Neuron (in vitro differentiated cells): Measurements from ENCODE around the gene TMEM233.
"Not testable (repeated sequence)": the region's sequence is repeated elsewhere in the genome, so short reads cannot be mapped to it uniquely, and the experiment has no call there.

ENCODE experiments used
- H2AFZ ChIP-seq: one replicate; pipeline ENCODE4 v1.6.1; 2013; ENCODE audit warnings: low read depth, mild to moderate bottlenecking, inconsistent platforms, low read length, moderate library complexity
- H3K27me3 ChIP-seq: one replicate; pipeline ENCODE4 v1.6.1; 2013; ENCODE audit warnings: low read length; ENCODE audit not compliant: insufficient read depth
- H3K36me3 ChIP-seq: one replicate; pipeline ENCODE4 v1.6.1; 2013; ENCODE audit warnings: low read length; ENCODE audit not compliant: insufficient read depth
- H3K4me1 ChIP-seq: one replicate; pipeline ENCODE4 v1.6.1; 2013; ENCODE audit warnings: low read length; ENCODE audit not compliant: insufficient read depth
- H3K4me3 ChIP-seq: 2 replicates; pipeline ENCODE4 v1.5.1; 2013; ENCODE audit warnings: mild to moderate bottlenecking, low read length, moderate library complexity
- H3K9me3 ChIP-seq: one replicate; pipeline ENCODE4 v1.6.1; 2013; ENCODE audit warnings: low read length

Gene TMEM233

DNA sequence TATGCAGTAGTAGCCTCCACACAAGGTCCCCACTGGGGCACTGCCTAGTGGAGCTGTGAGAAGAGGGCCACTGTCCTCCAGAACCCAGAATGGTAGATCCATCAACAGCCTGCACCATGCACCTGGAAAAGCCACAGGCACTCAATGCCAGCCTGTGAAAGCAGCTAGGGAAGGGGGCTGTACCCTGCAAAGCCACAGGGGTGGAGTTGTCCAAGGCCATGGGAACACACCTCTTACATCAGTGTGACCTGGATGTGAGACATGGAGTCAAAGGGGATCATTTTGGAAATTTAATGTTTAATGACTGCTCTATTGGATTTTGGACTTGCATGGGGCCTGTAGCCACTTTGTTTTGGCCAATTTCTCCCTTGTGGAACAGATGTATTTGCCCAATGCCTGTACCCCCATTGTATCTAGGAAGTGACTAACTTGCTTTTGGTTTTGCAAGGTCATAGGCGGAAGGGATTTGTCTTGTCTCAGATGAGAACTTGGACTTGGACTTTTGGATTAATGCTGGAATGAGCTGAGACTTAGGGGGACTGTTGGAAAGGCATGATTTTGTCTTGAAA, 24.8 kb downstream of the TMEM233 start:
- H3K36me3 ChIP-seq, H3K4me1 ChIP-seq, H2AFZ ChIP-seq, H3K9me3 ChIP-seq, H3K4me3 ChIP-seq, H3K27me3 ChIP-seq: not testable (repeated sequence)

DNA sequence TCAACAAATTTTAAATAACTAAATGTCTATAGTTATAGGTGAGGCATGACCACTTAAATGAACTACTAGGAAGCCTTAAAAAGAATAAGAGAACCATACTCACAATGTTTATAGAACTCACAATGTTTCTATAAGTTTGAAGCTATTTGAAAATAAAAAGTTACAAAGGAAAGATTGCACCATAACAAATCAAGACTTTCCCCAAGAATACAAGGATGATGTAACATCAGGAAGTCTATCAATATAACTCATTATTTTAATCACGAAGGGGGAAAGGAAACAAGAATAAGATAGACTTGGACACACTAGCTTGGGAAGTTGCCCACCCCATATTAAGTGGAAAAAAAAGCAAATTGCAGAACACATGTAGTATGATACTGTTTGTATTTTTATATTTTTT, 26.9 kb downstream of the TMEM233 start:
- Histone ChIP-seq H2AFZ (no peak overlapping the region), H3K4me3 (no peak overlapping the region), H3K9me3 (no peaks in the 10 kb centered on the region), H3K4me1 (no peaks in the 10 kb centered on the region), H3K36me3 (no peaks in the 10 kb centered on the region), H3K27me3 (peaks cover 11% of the 10 kb centered on the region)

DNA sequence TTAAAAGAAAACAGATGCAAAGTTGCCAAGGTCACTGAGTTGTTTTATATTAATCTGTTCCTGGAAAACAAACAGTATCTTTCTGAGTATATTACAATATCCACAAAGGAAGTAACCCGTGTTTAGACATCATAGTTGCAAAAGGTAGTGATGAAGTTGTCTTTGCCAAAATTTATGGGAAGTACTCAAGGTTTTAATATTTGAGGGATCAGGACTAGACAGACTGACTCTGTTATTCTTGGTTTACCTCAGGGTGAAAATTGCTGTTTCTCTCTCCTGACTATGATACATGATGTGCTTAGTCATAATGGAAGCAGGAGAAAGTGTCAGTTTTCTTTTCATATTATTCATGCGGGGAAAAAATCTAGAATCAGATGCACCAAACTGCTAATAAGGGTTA, 28.3 kb downstream of the TMEM233 start:
- peaks cover 14% of the 10 kb centered on the region for H3K27me3 ChIP-seq
- no peaks in the 10 kb centered on the region for H3K36me3 ChIP-seq
- no peak overlapping the region for H2AFZ ChIP-seq
- no peak overlapping the region for H3K4me3 ChIP-seq
- H3K4me1 ChIP-seq: no peaks in the 10 kb centered on the region
- H3K9me3 ChIP-seq: no peaks in the 10 kb centered on the region

GRCh38 chr12:119624966-119625365, 31.4 kb downstream of the TMEM233 start:
- Histone ChIP-seq H3K36me3 (no peaks in the 10 kb centered on the region), H3K4me1 (no peaks in the 10 kb centered on the region), H2AFZ (no peak overlapping the region), H3K4me3 (no peak overlapping the region), H3K9me3 (no peaks in the 10 kb centered on the region), H3K27me3 (peaks cover 16% of the 10 kb centered on the region)

DNA sequence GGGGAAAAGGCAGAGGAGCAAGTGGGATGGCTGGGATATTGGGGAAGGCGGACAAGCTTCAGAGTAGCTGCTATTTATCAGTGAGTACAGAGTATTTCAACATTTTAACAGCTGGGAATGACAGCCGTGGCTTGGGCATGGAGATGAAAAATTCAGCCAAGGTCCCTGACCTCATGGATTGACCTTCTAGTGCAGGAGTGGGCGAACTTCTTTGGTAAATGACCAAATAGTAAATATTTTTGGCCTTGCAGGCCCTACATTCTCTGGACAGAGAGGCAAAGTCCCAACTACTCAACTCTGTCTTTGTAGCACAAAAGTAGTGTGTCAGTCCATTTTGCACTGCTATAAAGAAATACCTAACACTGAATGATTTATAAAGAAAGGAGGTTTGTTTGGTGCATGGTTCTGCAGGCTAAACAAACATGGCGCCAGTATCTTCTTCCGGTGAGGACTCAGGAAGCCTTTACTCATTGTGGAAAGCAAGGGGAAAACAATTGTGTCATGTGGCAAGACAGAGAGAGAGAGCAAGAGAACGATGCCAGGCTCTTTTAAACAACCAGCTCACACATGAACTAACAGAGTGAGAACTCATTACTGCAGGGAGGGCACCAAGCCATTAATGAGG, 33.6 kb downstream of the TMEM233 start:
- Histone ChIP-seq H3K4me3 (no peak overlapping the region), H3K27me3 (peaks cover 16% of the 10 kb centered on the region), H3K4me1 (no peaks in the 10 kb centered on the region)

DNA sequence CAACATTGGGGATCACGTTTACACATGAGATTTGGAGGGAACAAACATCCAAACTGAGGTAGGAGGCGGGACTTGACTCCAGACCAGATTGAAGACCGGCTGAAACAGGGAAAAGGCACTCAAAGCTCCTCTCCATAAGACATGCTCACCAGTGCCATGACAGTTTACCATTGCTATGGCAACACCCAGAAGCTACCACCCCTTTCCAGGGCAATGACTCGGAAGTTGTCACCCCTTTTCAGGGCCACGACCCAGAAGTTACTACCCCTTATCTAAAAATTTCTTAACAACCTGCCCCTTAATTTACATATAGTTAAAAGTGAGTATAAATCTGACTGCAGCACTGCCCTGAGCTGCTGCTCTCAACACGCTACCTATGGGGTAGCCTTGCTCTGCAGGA, 34.1 kb downstream of the TMEM233 start:
- H3K36me3 ChIP-seq: no peaks in the 10 kb centered on the region
- H3K4me1 ChIP-seq: no peaks in the 10 kb centered on the region
- H3K9me3 ChIP-seq: no peaks in the 10 kb centered on the region
- H3K4me3 ChIP-seq: no peak overlapping the region
- H3K27me3 ChIP-seq: peaks cover 13% of the 10 kb centered on the region
- no peak overlapping the region for H2AFZ ChIP-seq

More for the DNA sequence above, 33.6 kb downstream of the TMEM233 start:
- Histone ChIP-seq H3K9me3 (no peaks in the 10 kb centered on the region), H2AFZ (no peak overlapping the region), H3K36me3 (no peaks in the 10 kb centered on the region)

DNA sequence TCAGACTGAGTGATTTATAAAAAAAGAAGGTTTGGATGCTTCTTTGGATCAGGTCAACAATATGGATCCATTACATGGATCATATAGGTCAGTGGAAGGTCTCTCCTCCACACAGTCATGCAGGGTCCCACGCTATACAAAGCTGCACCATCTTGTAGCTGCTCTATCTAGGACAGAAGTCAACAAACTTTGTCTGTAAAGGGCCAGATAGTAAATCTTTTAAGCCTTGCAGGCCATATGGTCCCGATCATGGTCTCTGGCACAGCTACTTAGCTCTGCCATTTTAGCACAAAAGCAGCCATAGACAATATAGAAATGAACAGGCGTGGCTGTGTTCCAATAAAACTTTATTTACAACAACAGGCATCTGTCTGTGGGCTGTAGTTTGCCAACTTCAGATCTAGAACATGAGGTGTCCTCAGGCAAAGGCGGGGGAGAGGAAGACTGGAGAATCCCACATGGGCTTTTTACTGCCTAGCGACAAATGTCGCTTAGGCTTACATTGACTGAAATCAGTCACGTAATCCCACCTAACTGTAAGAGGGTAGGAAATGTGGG, 36.7 kb downstream of the TMEM233 start:
- H3K4me3 ChIP-seq: no peak overlapping the region
- H3K9me3 ChIP-seq: no peaks in the 10 kb centered on the region
- H3K36me3 ChIP-seq: no peaks in the 10 kb centered on the region
- H3K4me1 ChIP-seq: no peaks in the 10 kb centered on the region
- no peak overlapping the region for H2AFZ ChIP-seq
- peaks cover 5% of the 10 kb centered on the region for H3K27me3 ChIP-seq

GRCh38 chr12:119630962-119631550, 37.5 kb downstream of the TMEM233 start:
- H2AFZ ChIP-seq: no peak overlapping the region
- H3K4me1 ChIP-seq: no peaks in the 10 kb centered on the region
- peaks cover 5% of the 10 kb centered on the region for H3K27me3 ChIP-seq
- no peaks in the 10 kb centered on the region for H3K36me3 ChIP-seq
- H3K4me3 ChIP-seq: no peak overlapping the region
- H3K9me3 ChIP-seq: no peaks in the 10 kb centered on the region

DNA sequence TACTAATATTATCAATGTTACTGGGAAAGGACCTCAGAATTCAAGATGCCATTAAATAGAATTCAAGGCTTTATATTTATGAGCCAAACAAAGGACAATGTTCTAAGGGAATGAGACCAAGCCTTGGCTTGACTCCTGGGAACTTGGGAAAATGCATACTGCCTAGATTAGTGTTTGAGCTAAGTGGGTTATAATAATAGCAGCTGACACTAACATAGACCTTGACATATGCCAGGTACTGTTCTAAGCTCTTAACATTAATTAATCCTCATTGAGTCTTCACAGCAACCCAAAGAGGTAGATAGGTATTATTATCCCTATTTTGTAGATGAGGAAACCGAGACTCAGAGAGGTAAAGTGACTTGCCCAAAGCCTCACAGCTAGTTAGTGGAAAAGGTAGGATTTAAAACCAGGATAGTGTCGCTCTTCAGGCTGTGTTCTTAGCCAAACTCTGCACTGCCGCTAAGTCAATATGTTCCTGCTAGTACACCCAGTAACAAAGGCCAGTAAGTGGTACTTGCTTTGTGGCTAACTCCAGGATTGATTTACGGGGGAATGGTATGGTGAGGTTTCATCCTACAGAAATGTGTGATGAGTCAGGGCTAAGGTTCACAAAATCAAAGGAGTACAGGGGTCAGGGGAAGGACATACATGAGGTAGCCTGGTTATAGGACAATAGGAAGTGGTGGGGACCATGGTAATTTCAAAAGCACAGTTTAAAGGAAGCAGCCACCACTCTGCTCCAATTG, 38.5 kb downstream of the TMEM233 start:
- Histone ChIP-seq H3K4me3 (no peak overlapping the region), H3K27me3 (no peaks in the 10 kb centered on the region), H3K9me3 (no peaks in the 10 kb centered on the region), H2AFZ (no peak overlapping the region), H3K4me1 (no peaks in the 10 kb centered on the region), H3K36me3 (no peaks in the 10 kb centered on the region)

- no peaks in the 10 kb centered on the region for H3K4me1 ChIP-seq
- H3K4me3 ChIP-seq: no peak overlapping the region
- H3K36me3 ChIP-seq: no peaks in the 10 kb centered on the region
- no peak overlapping the region for H2AFZ ChIP-seq
- no peaks in the 10 kb centered on the region for H3K27me3 ChIP-seq
- no peaks in the 10 kb centered on the region for H3K9me3 ChIP-seq
Measured at GRCh38 chr12:119634743-119635142, 41.2 kb downstream of the TMEM233 start.

DNA sequence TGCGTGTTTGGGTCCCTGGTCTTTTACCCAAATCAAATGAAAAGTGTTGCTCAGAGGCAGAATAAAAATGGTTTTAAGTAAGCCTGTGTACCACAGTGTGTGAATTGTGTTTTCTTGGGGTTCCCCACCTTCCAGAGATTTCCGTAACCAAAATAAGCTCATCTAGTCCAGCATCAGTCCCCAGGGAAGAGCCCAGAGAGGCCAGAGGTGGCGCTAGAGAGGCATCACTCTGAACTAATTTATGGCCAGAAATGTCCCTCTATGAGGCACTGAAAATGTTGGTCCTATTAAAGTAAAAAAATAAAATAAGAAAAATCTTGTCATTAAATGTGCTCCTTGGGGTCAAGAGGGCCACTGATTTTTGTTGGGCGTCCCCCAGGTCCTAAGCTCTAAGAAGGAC, 49.4 kb downstream of the TMEM233 start:
- Histone ChIP-seq H3K36me3 (no peaks in the 10 kb centered on the region), H3K4me1 (no peaks in the 10 kb centered on the region), H2AFZ (no peak overlapping the region), H3K27me3 (no peaks in the 10 kb centered on the region), H3K9me3 (no peaks in the 10 kb centered on the region), H3K4me3 (no peak overlapping the region)

DNA sequence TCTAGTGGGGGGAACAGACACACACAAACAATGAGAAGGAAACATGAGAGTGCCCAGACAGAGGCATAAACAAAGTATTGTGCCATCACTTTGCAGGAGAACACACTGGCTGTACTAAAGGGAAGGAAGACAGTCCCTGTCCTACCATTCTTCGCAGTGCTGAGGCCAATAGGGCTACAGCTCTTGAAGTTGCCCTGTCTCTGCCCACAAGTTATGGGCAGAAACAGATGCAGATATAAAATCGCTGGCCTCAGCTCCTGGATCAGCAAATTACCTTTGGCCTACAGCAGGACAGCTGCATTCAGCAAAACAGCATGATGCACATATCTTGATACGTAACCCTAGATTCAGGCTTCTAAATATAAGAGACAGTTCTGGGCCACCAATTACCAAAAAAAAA, 51.4 kb downstream of the TMEM233 start:
- no peak overlapping the region for H2AFZ ChIP-seq
- H3K27me3 ChIP-seq: no peaks in the 10 kb centered on the region
- no peaks in the 10 kb centered on the region for H3K4me1 ChIP-seq
- no peak overlapping the region for H3K4me3 ChIP-seq
- H3K36me3 ChIP-seq: no peaks in the 10 kb centered on the region
- H3K9me3 ChIP-seq: no peaks in the 10 kb centered on the region

- H3K4me3 ChIP-seq: no peak overlapping the region
- no peaks in the 10 kb centered on the region for H3K9me3 ChIP-seq
- no peaks in the 10 kb centered on the region for H3K4me1 ChIP-seq
- H3K36me3 ChIP-seq: no peaks in the 10 kb centered on the region
- H2AFZ ChIP-seq: no peak overlapping the region
- no peaks in the 10 kb centered on the region for H3K27me3 ChIP-seq
Measured at GRCh38 chr12:119645535-119646059, 52.0 kb downstream of the TMEM233 start.
